Stimulated activated CD4-positive, alpha-beta T cell treated with anti-CD3 and anti-CD28 coated beads, Interleukin-15, amount 100 ng/mL, for 48 hours (primary cell): Measurements from ENCODE around the gene HNRNPCL2.
"Not testable (repeated sequence)": the region's sequence is repeated elsewhere in the genome, so short reads cannot be mapped to it uniquely, and the experiment has no call there.

Experiments
- DNase-seq, 2 donors: peaks; one replicate each; pipeline ENCODE4 v3.0.0-alpha.2; 2020; ENCODE audit warnings: low read depth in 2 of 2

The HNRNPCL2 gene

GRCh38 chr1:13116754-13117153 lies at the start of gene HNRNPCL2:
HNRNPCL2 (minus strand) TSS chr1:13116854; CDS start chr1:13116400, 454 bp downstream.
- not testable (repeated sequence) for DNase-seq

GRCh38 chr1:13165531-13165930 lies 48.9 kb upstream of the HNRNPCL2 start, which contains the start of gene HNRNPCL4:
HNRNPCL4 (minus strand) TSS chr1:13165631; CDS start chr1:13165467, 164 bp downstream.
- not testable (repeated sequence) for DNase-seq

- not testable (repeated sequence) for DNase-seq
Observed at GRCh38 chr1:13155909-13156308, 39.3 kb upstream of the HNRNPCL2 start, which contains the start of gene PRAMEF26. PRAMEF26 (minus strand) TSS chr1:13156009; CDS start chr1:13153095, 2,914 bp downstream.

- not testable (repeated sequence) for DNase-seq
Observed at GRCh38 chr1:13070474-13070873, 46.2 kb downstream of the HNRNPCL2 start, which contains the start of gene PRAMEF25. PRAMEF25 (plus strand) TSS chr1:13070774; CDS start chr1:13073694, 2,920 bp downstream.
